ENCODE data around the gene CPA4. TPM values are rescaled to one million over a fixed set of nuclear protein-coding genes. Genes with fewer than 3 reads are reported as not detected.

Gene CPA4
- total and polyA plus RNA-seq, 7 donors: 0.06 TPM; not detected in 6

- DNase-seq: no peak
- H3K36me3 ChIP-seq: no peaks in the 10 kb centered on the region
- H3K27me3 ChIP-seq: no peaks in the 10 kb centered on the region
- no peak overlapping the region for H3K4me3 ChIP-seq
- no peaks in the 10 kb centered on the region for H3K9me3 ChIP-seq
- TF ChIP-seq EP300 (IDR thresholded peaks at IDR 0.05) (no peak), POLR2AphosphoS5 (IDR thresholded peaks at IDR 0.05) (no peak), POLR2A (IDR thresholded peaks at IDR 0.05) (no peak), CTCF (IDR thresholded peaks at IDR 0.05) (no peak)
- WGBS, 2 donors: 64% methylated on average over 20 of the region's 20 CpGs
- peaks cover 0 to 16% (median 8%) of the 10 kb centered on the region in 4 donors for H3K4me1 ChIP-seq
- intact Hi-C loops (cut with DNase I): no loop called here
- peak overlapping the region; percentile 50 to 67 (median 64) for H3K27ac ChIP-seq
These were observed 58.2 kb downstream of the CPA4 start for GRCh38 chr7:130350945-130351790.

- TF ChIP-seq POLR2AphosphoS5 (IDR thresholded peaks at IDR 0.05): no peak
- no peak for TF ChIP-seq POLR2A (IDR thresholded peaks at IDR 0.05)
- no peak for TF ChIP-seq CTCF (IDR thresholded peaks at IDR 0.05)
- TF ChIP-seq EP300 (IDR thresholded peaks at IDR 0.05): no peak
- no peaks in the 10 kb centered on the region for H3K36me3 ChIP-seq
- H3K27ac ChIP-seq: peak overlapping the region; percentile 50 to 67 (median 64)
- intact Hi-C loops (cut with DNase I): no loop called here
- no peaks in the 10 kb centered on the region for H3K27me3 ChIP-seq
- peaks cover 0 to 22% (median 14%) of the 10 kb centered on the region in 4 donors for H3K4me1 ChIP-seq
- no peak overlapping the region for H3K4me3 ChIP-seq
- no peaks in the 10 kb centered on the region for H3K9me3 ChIP-seq
- WGBS, 2 donors: 83 to 86% methylated on average over 6 of the region's 6 CpGs
- DNase-seq: no peak
These were observed 58.8 kb downstream of the CPA4 start for GRCh38 chr7:130351791-130352090.

- peaks cover 0 to 29% (median 18%) of the 10 kb centered on the region in 4 donors for H3K4me1 ChIP-seq
- intact Hi-C loops (cut with DNase I): no loop called here
- H3K9me3 ChIP-seq: no peaks in the 10 kb centered on the region
- 72 to 75% methylated on average over 20 of the region's 20 CpGs for WGBS, 2 donors
- no peak overlapping the region for H3K4me3 ChIP-seq
- H3K27ac ChIP-seq: peak overlapping the region; percentile 50 to 67 (median 64)
- no peaks in the 10 kb centered on the region for H3K36me3 ChIP-seq
- TF ChIP-seq EP300 (IDR thresholded peaks at IDR 0.05) (no peak), POLR2AphosphoS5 (IDR thresholded peaks at IDR 0.05) (no peak), POLR2A (IDR thresholded peaks at IDR 0.05) (no peak), CTCF (IDR thresholded peaks at IDR 0.05) (no peak)
- DNase-seq: no peak
- no peaks in the 10 kb centered on the region for H3K27me3 ChIP-seq
These were observed 59.5 kb downstream of the CPA4 start for GRCh38 chr7:130352194-130353074.

GRCh38 chr7:130353196-130353595 lies 60.2 kb downstream of the CPA4 start:
- Histone ChIP-seq H3K9me3 (no peaks in the 10 kb centered on the region), H3K4me3 (no peak overlapping the region), H3K27ac (peak overlapping the region in 3 of 4 donors; percentile 63 to 67 (median 64)), H3K36me3 (no peaks in the 10 kb centered on the region), H3K4me1 (peaks cover 0 to 32% (median 18%) of the 10 kb centered on the region in 4 donors), H3K27me3 (no peaks in the 10 kb centered on the region)
- no peak for DNase-seq
- intact Hi-C loops (cut with DNase I): no loop called here
- 92 to 93% methylated on average over 7 of the region's 7 CpGs for WGBS, 2 donors
- TF ChIP-seq EP300 (IDR thresholded peaks at IDR 0.05) (no peak), POLR2AphosphoS5 (IDR thresholded peaks at IDR 0.05) (no peak), POLR2A (IDR thresholded peaks at IDR 0.05) (no peak), CTCF (IDR thresholded peaks at IDR 0.05) (no peak)
